SH-SY5Y (cell line): ENCODE measurements around the gene ABCC2.

Experiments used
- GATA2 ChIP-seq: IDR thresholded peaks from 2 replicates; pipeline ENCODE4 v1.6.1; 2011; ENCODE audit warnings: mild to moderate bottlenecking, low read depth, low read length
- GATA3 ChIP-seq: IDR thresholded peaks from 2 replicates; pipeline ENCODE4 v1.6.1; 2011; ENCODE audit warnings: low read depth, mild to moderate bottlenecking, low read length, moderate library complexity

DNA sequence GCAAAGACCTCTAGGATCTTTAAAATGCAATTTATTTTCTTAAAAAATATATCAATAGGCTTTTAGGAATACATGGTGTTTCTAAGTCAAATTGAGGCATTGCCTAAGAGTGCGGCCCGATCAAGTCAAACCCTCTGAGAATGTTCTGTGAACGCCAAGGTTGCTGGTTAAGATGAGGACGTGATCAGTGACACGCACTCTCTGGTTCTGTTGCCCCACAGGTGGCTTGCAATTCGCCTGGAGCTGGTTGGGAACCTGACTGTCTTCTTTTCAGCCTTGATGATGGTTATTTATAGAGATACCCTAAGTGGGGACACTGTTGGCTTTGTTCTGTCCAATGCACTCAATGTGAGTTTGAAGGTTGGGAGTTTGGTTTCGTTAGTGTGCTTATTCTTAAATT is 59.3 kb downstream of the ABCC2 start:
- no peak for TF ChIP-seq GATA3
- TF ChIP-seq GATA2, result no peak
